Renal cortex interstitium (tissue), 11 donors: ENCODE data around the gene KIF13A. TPM values are rescaled to one million over a fixed set of nuclear protein-coding genes. Genes with fewer than 3 reads are reported as not detected.

ENCODE experiments used
- DNase-seq, 11 donors: peaks; one replicate each; pipeline ENCODE4 v3.0.0-alpha.2; 2013; ENCODE audit warnings: low read depth in 9 of 11, low spot score in 4 of 11; ENCODE audit errors: extremely low read depth in 1 of 11
- polyA plus RNA-seq, 3 donors: library from polyadenylated mRNA; unstranded; fragments of 120-200 nt; gene quantifications; one replicate each; pipeline ENCODE4 v1.2.1, GENCODE V29; 2013; ENCODE audit not compliant: insufficient read length in 3 of 3

KIF13A gene
- polyA plus RNA-seq, 3 donors, result 34.1 to 40.0 (median 34.6) TPM

- DNase-seq, result no peak
Measured at GRCh38 chr6:17974570-17975368, 12.7 kb downstream of the KIF13A start.

GRCh38 chr6:17972978-17973622 lies 14.3 kb downstream of the KIF13A start:
- no peak for DNase-seq

GRCh38 chr6:17972074-17972952 lies 15.1 kb downstream of the KIF13A start:
- no peak for DNase-seq

- DNase-seq, result no peak
Measured at GRCh38 chr6:17971128-17972073, 16.0 kb downstream of the KIF13A start.

- DNase-seq, result no peak
Measured at GRCh38 chr6:17968876-17969275, 18.6 kb downstream of the KIF13A start.

GRCh38 chr6:17967668-17968518 lies 19.5 kb downstream of the KIF13A start:
- no peak for DNase-seq

- no peak for DNase-seq
Measured at GRCh38 chr6:17966451-17966850, 21.0 kb downstream of the KIF13A start.

- no peak for DNase-seq
Measured at GRCh38 chr6:17965397-17965796, 22.0 kb downstream of the KIF13A start.

- DNase-seq, result no peak
Measured at GRCh38 chr6:17964633-17965032, 22.8 kb downstream of the KIF13A start.

GRCh38 chr6:17962436-17963031 lies 24.9 kb downstream of the KIF13A start:
- no peak for DNase-seq

- DNase-seq, result peak in 3 of 11 donors; percentile 18 to 27 (median 21)
Measured at GRCh38 chr6:17959302-17959701, 28.1 kb downstream of the KIF13A start.

GRCh38 chr6:17957904-17958620 lies 29.4 kb downstream of the KIF13A start:
- no peak for DNase-seq

- DNase-seq, result no peak
Measured at GRCh38 chr6:17957498-17957897, 29.9 kb downstream of the KIF13A start.

GRCh38 chr6:17957086-17957485 lies 30.3 kb downstream of the KIF13A start:
- no peak for DNase-seq

- DNase-seq, result no peak
Measured at GRCh38 chr6:17950095-17950494, 37.3 kb downstream of the KIF13A start.

- no peak for DNase-seq
Measured at GRCh38 chr6:17949168-17949567, 38.3 kb downstream of the KIF13A start.

- no peak for DNase-seq
Measured at GRCh38 chr6:17948725-17949124, 38.7 kb downstream of the KIF13A start.
